ENCODE measurements around the gene HDDC2. TPM values are rescaled to one million over a fixed set of nuclear protein-coding genes. Genes with fewer than 3 reads are reported as not detected.

Gene HDDC2
- total and polyA plus RNA-seq, 2 of the 8 experiments (the other 6 are each of a cell fraction or from before 2014, with no cell fraction given), result 89.3 to 129 TPM

DNA sequence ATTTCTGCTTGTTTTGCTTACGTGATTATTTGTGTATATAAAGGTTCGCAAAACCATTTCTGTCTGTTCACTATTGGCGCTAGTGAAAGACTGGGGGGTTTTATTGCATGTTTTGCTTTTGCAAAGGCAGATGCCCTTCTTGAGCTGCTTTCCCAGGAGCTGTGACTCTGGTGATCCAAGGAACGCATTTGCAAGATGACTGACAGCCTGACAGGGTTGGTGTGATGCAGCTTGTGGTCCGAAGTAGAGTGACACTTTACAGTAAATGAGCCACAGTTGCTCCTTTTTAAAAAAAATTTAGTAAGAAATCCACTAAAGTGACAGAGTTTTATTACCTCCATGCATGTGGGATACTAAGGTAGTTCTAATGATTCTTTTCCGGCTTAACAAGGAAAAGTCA is 74.5 kb downstream of the HDDC2 start (continued):
- TF ChIP-seq, protein P1, sequence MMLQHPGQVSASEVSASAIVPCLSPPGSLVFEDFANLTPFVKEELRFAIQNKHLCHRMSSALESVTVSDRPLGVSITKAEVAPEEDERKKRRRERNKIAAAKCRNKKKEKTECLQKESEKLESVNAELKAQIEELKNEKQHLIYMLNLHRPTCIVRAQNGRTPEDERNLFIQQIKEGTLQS (IDR thresholded peaks at IDR 0.05; ENCODE audit: insufficient read depth, low read depth, low read length), result no peak
- TF ChIP-seq SP2 (IDR thresholded peaks at IDR 0.05; ENCODE audit: low read length) (no peak), NANOG (IDR thresholded peaks at IDR 0.05; ENCODE audit: insufficient read depth, low read depth, low read length, poor library complexity, severe bottlenecking) (no peak), SIN3A (conservative IDR thresholded peaks at IDR 0.05 in 1 of 2, IDR thresholded peaks at IDR 0.05 in 1 of 2; ENCODE audit: low read depth in 1 of 2, low read length in 2 of 2) (no peak)

Other genes with a start within 250 kb of the HDDC2 start
- gene TPD52L1, start 148.2 kb downstream of the HDDC2 start, total RNA-seq (2021; fragmentation: NEBNext Ultra II Directional; extraction: Animal tissue kit (Norgen Biotek cat#: 25700)), result 7.4 and 9.6 TPM in 2 replicates
- gene TPD52L1, start 148.2 kb downstream of the HDDC2 start, polyA plus RNA-seq (2011; rRNA removed), result 14.2 and 14.3 TPM in 2 replicates

Measured in H1 (cell line).